Measurements from ENCODE around the gene ALX4. TPM values are rescaled to one million over a fixed set of nuclear protein-coding genes. Genes with fewer than 3 reads are reported as not detected.
A peak's percentile ranks its signal among the peaks of the same experiment; 100 is the strongest.

The ALX4 gene
- total RNA-seq, 4 donors from 2014 or later, result under 0.01 to 0.52 (median 0.06) TPM

DNA sequence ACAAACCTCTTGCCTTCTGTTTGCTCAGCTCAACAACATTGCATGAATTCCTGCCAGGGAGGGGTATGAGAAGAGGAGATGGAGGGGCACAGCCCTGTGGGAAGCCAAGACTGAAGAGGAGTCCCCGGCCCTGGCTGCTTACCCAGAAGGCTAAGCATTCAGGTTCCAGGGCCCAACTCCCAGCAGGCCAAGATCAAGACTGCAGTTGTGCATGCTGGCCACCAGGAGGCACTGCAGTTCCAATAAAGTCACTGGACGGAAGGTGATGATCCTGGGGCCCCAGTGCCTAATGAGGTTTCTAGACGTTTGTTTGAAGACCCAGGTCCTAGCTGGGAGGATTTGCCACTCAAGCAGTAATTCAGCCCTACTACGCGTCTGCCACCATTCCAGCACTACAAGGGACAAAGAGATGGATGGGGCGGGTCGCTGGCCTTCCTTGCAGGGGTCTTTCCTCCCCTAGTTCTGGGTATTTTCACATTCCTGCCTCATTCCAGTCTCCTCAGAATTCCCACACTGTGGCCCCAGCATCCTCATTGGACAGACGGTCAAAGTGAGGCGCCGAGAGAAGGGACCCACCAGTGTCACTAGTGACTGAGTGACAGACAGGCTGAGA, 23.6 kb downstream of the ALX4 start:
- no peaks in the 10 kb centered on the region for H3K36me3 ChIP-seq
- no peak for DNase-seq (ENCODE audit: extremely low spot score)
- no peaks in the 10 kb centered on the region for H3K9me3 ChIP-seq
- TF ChIP-seq, protein P1, sequence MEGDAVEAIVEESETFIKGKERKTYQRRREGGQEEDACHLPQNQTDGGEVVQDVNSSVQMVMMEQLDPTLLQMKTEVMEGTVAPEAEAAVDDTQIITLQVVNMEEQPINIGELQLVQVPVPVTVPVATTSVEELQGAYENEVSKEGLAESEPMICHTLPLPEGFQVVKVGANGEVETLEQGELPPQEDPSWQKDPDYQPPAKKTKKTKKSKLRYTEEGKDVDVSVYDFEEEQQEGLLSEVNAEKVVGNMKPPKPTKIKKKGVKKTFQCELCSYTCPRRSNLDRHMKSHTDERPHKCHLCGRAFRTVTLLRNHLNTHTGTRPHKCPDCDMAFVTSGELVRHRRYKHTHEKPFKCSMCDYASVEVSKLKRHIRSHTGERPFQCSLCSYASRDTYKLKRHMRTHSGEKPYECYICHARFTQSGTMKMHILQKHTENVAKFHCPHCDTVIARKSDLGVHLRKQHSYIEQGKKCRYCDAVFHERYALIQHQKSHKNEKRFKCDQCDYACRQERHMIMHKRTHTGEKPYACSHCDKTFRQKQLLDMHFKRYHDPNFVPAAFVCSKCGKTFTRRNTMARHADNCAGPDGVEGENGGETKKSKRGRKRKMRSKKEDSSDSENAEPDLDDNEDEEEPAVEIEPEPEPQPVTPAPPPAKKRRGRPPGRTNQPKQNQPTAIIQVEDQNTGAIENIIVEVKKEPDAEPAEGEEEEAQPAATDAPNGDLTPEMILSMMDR (IDR thresholded peaks at IDR 0.05), result peak; percentile 84 to 96 (median 90)
- no peak for TF ChIP-seq POLR2A (IDR thresholded peaks at IDR 0.05; ENCODE audit: low read depth)
- intact Hi-C loops (cut with DNase I), result loop anchor here (1.0 kb wide), 1 partner anchor 252 kb away; no protein-coding TSS in a partner anchor
- H3K4me3 ChIP-seq, result no peak overlapping the region
- H3K4me1 ChIP-seq, result no peaks in the 10 kb centered on the region
- H3K27ac ChIP-seq (replicated peaks in 1 of 4), result no peak overlapping the region
- WGBS, result 84% methylated on average over 8 of the region's 10 CpGs
- peaks cover 0 to 7% (median 0%) of the 10 kb centered on the region in 4 donors for H3K27me3 ChIP-seq

DNA sequence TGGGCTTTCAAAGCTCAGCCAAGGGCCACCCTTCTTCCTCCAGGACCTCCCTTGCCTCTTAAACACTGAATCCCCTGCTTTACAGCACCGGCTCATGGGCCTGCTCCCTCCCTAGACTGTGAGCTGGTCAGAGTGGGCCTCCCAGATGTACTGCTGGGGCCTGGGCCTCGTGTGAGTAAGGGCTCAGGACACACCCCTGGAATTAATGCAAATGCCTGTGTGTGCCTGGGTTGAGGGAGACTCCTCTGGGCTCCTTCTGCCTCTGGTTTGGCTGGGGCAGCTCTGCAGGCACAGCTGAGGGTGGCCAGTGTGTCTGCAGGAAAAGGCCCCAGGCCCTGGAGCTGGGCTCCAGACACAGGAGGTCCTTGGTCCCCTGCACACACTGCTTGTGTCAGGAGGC, 24.2 kb downstream of the ALX4 start:
- TF ChIP-seq POLR2AphosphoS5 (IDR thresholded peaks at IDR 0.05), result no peak
- TF ChIP-seq EP300 (IDR thresholded peaks at IDR 0.05), result no peak
- TF ChIP-seq POLR2A (IDR thresholded peaks at IDR 0.05; ENCODE audit: low read depth), result no peak
- TF ChIP-seq, protein P1 (IDR thresholded peaks at IDR 0.05), result no peak
- intact Hi-C loops (cut with DNase I), result loop anchor here (1.0 kb wide), 1 partner anchor 253 kb away; no protein-coding TSS in a partner anchor
- H3K4me1 ChIP-seq, result no peaks in the 10 kb centered on the region
- no peak for DNase-seq (ENCODE audit: extremely low spot score)
- H3K27ac ChIP-seq (replicated peaks in 1 of 4), result no peak overlapping the region
- H3K27me3 ChIP-seq, result peaks cover 0 to 7% (median 0%) of the 10 kb centered on the region in 4 donors
- no peak overlapping the region for H3K4me3 ChIP-seq
- 52% methylated on average over 2 of the region's 2 CpGs for WGBS
- H3K36me3 ChIP-seq, result no peaks in the 10 kb centered on the region
- no peaks in the 10 kb centered on the region for H3K9me3 ChIP-seq

DNA sequence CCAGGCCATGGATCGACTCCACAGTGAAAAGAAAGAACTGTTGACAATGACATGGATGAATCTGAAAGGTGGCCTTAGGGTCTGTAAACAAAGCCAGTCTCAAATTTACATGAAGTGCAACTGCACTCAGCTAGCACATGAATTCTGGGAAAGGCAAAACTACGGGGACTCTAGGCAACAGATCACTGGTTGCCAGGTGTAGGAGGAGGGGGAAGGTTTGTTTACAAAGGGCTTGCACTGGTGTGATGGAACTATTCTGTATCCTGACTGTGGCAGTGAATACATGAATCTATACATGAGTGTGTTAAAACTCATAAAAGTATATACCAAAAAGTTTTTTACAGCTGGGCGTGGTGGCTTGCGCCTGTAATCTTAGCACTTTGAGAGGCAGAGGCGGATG, 27.3 kb downstream of the ALX4 start:
- Histone ChIP-seq H3K4me3 (no peak overlapping the region), H3K27ac (replicated peaks in 1 of 4) (no peak overlapping the region), H3K27me3 (peaks cover 0 to 7% (median 0%) of the 10 kb centered on the region in 4 donors), H3K4me1 (no peaks in the 10 kb centered on the region), H3K9me3 (no peaks in the 10 kb centered on the region), H3K36me3 (no peaks in the 10 kb centered on the region)
- DNase-seq (ENCODE audit: extremely low spot score), result no peak
- TF ChIP-seq, protein P1 (IDR thresholded peaks at IDR 0.05), result no peak
- TF ChIP-seq EP300 (IDR thresholded peaks at IDR 0.05), result no peak
- no peak for TF ChIP-seq POLR2AphosphoS5 (IDR thresholded peaks at IDR 0.05)
- TF ChIP-seq POLR2A (IDR thresholded peaks at IDR 0.05; ENCODE audit: low read depth), result no peak
- intact Hi-C loops (cut with DNase I), result no loop called here
- 91% methylated on average over 5 of the region's 5 CpGs for WGBS

DNA sequence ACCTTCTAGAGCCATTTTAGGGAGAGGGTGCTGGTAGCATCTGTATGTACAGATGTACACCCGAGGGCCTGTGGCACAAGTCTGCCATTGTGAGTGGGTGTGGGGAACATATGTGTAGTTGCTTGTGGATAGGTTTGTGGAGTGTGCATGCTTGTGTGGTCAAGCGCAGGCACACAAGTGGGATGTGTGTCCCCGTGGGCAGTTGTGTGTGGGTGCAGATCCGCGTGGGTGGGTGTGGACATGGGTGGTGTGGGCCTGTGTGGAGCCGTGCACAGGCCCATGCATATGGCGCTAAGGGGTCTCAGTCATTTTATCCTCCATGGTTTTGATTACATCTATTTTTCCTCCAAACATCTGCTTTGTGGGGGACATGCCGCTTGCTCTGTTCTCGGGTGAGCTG, 28.8 kb downstream of the ALX4 start:
- H3K4me3 ChIP-seq, result no peak overlapping the region
- DNase-seq (ENCODE audit: extremely low spot score), result no peak
- H3K27ac ChIP-seq (replicated peaks in 1 of 4), result no peak overlapping the region
- H3K36me3 ChIP-seq, result no peaks in the 10 kb centered on the region
- H3K27me3 ChIP-seq, result no peaks in the 10 kb centered on the region
- no peaks in the 10 kb centered on the region for H3K4me1 ChIP-seq
- TF ChIP-seq, protein P1 (IDR thresholded peaks at IDR 0.05), result no peak
- no peak for TF ChIP-seq EP300 (IDR thresholded peaks at IDR 0.05)
- TF ChIP-seq POLR2A (IDR thresholded peaks at IDR 0.05; ENCODE audit: low read depth), result no peak
- TF ChIP-seq POLR2AphosphoS5 (IDR thresholded peaks at IDR 0.05), result no peak
- intact Hi-C loops (cut with DNase I), result no loop called here
- H3K9me3 ChIP-seq, result no peaks in the 10 kb centered on the region
- WGBS, result 92% methylated on average over 9 of the region's 9 CpGs

DNA sequence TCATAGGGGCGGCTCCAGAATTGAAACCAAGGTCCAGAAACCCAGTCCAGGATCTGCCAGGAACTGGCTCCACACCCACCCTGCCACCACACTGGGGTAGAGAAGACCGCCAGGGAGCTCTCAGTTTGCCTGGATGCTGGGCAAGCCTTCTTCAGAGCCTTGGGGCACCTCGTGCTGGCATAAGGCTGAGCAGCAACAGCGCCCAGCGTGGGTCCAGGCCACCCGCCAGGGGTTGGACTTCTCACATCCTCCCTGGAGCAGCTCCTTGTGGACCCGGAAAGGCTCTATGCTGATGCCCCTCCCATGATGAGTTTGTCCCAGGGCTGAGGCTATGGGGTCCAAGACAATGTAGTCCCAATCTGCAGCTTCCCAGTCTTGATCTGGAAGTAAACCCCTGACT, 29.7 kb downstream of the ALX4 start:
- WGBS, result 90% methylated on average over 2 of the region's 7 CpGs

More for the DNA sequence above, 29.7 kb downstream of the ALX4 start:
- Histone ChIP-seq H3K9me3 (no peaks in the 10 kb centered on the region), H3K36me3 (no peaks in the 10 kb centered on the region), H3K4me3 (no peak overlapping the region), H3K4me1 (no peaks in the 10 kb centered on the region), H3K27ac (replicated peaks in 1 of 4) (no peak overlapping the region), H3K27me3 (no peaks in the 10 kb centered on the region)
- intact Hi-C loops (cut with DNase I), result no loop called here
- TF ChIP-seq POLR2A (IDR thresholded peaks at IDR 0.05; ENCODE audit: low read depth), result no peak
- TF ChIP-seq POLR2AphosphoS5 (IDR thresholded peaks at IDR 0.05), result no peak
- TF ChIP-seq EP300 (IDR thresholded peaks at IDR 0.05), result no peak
- TF ChIP-seq, protein P1 (IDR thresholded peaks at IDR 0.05), result no peak
- no peak for DNase-seq (ENCODE audit: extremely low spot score)
